Glomerular visceral epithelial cell (primary cell): Measurements from ENCODE around the gene SLC40A1.

Experiments used
- DNase-seq: peaks from one replicate; pipeline ENCODE4 v3.0.0-alpha.2; 2016; ENCODE audit errors: extremely low spot score

The SLC40A1 gene

GRCh38 chr2:189599245-189599644, 18.7 kb upstream of the SLC40A1 start:
- DNase-seq, result no peak

- DNase-seq, result no peak
Observed at GRCh38 chr2:189595417-189595816, 14.8 kb upstream of the SLC40A1 start.

- no peak for DNase-seq
Observed at GRCh38 chr2:189594305-189594704, 13.7 kb upstream of the SLC40A1 start.

- DNase-seq, result no peak
Observed at GRCh38 chr2:189593115-189593514, 12.5 kb upstream of the SLC40A1 start.

- no peak for DNase-seq
Observed at GRCh38 chr2:189592353-189592984, 11.9 kb upstream of the SLC40A1 start.

- no peak for DNase-seq
Observed at GRCh38 chr2:189587780-189588179, 7.2 kb upstream of the SLC40A1 start.

- DNase-seq, result no peak
Observed at GRCh38 chr2:189585226-189585756, 4.7 kb upstream of the SLC40A1 start.

GRCh38 chr2:189584686-189585085, 4.1 kb upstream of the SLC40A1 start:
- no peak for DNase-seq

- no peak for DNase-seq
Observed at GRCh38 chr2:189583227-189584198, 2.9 kb upstream of the SLC40A1 start.

GRCh38 chr2:189582809-189583192, 2.2 kb upstream of the SLC40A1 start:
- no peak for DNase-seq

GRCh38 chr2:189582140-189582808, 1.7 kb upstream of the SLC40A1 start:
- DNase-seq, result no peak

- no peak for DNase-seq
Observed at GRCh38 chr2:189581354-189582139, 961 bp upstream of the SLC40A1 start.

- no peak for DNase-seq
Observed at GRCh38 chr2:189580241-189580651, 340 bp downstream of the SLC40A1 start.

GRCh38 chr2:189579585-189580186, 900 bp downstream of the SLC40A1 start:
- DNase-seq, result no peak

GRCh38 chr2:189578272-189578950, 2.2 kb downstream of the SLC40A1 start:
- no peak for DNase-seq

- no peak for DNase-seq
Observed at GRCh38 chr2:189577121-189577520, 3.5 kb downstream of the SLC40A1 start.

GRCh38 chr2:189576396-189576795, 4.2 kb downstream of the SLC40A1 start:
- DNase-seq, result no peak

GRCh38 chr2:189574793-189575475, 5.7 kb downstream of the SLC40A1 start:
- peak; percentile 67 for DNase-seq

GRCh38 chr2:189570570-189571031, 10.0 kb downstream of the SLC40A1 start:
- peak; percentile 68 for DNase-seq
